Neural progenitor cell (in vitro differentiated cells): Measurements from ENCODE around the gene NLRP6. TPM values are rescaled to one million over a fixed set of nuclear protein-coding genes. Genes with fewer than 3 reads are reported as not detected.
"Not testable (repeated sequence)": the region's sequence is repeated elsewhere in the genome, so short reads cannot be mapped to it uniquely, and the experiment has no call there.

Source experiments
- DNase-seq: peaks from one replicate; pipeline ENCODE4 v3.0.0-alpha.2; 2016; ENCODE audit warnings: low spot score
- H2AFZ ChIP-seq: fragments of 200-600 bp; sonication (generic); replicated peaks from 2 replicates; pipeline ENCODE4 v1.6.1; 2016; ENCODE audit warnings: antibody characterized with exemption
- H3F3A ChIP-seq: fragments of 200-600 bp; sonication (generic); 2 replicates; pipeline ENCODE4 v1.6.1; 2016; ENCODE audit warnings: antibody characterized with exemption, low read depth
- H3K27ac ChIP-seq: fragments of 200-600 bp; sonication (generic); 2 replicates; pipeline ENCODE4 v1.5.1; 2016; ENCODE audit warnings: mild to moderate bottlenecking
- H3K27me3 ChIP-seq: fragments of 200-600 bp; sonication (generic); 2 replicates; pipeline ENCODE4 v1.6.1; 2016; ENCODE audit warnings: mild to moderate bottlenecking, moderate library complexity
- H3K36me3 ChIP-seq: fragments of 200-600 bp; sonication (generic); 2 replicates; pipeline ENCODE4 v1.5.1; 2016
- H3K4me1 ChIP-seq: fragments of 200-600 bp; sonication (generic); 2 replicates; pipeline ENCODE4 v1.6.1; 2016; ENCODE audit warnings: mixed run types
- H3K4me2 ChIP-seq: fragments of 200-600 bp; sonication (generic); 2 replicates; pipeline ENCODE4 v1.6.1; 2016
- H3K4me3 ChIP-seq: fragments of 200-600 bp; sonication (generic); 2 replicates; pipeline ENCODE4 v1.5.1; 2016
- H3K79me2 ChIP-seq: fragments of 200-600 bp; sonication (generic); 2 replicates; pipeline ENCODE4 v1.6.1; 2016; ENCODE audit warnings: low read depth
- H3K9ac ChIP-seq: fragments of 200-600 bp; sonication (generic); 2 replicates; pipeline ENCODE4 v1.6.1; 2016
- H3K9me3 ChIP-seq: fragments of 200-600 bp; sonication (generic); 2 replicates; pipeline ENCODE4 v1.5.1; 2016; ENCODE audit warnings: low read depth
- H4K20me1 ChIP-seq: fragments of 200-600 bp; sonication (generic); 2 replicates; pipeline ENCODE4 v1.6.1; 2016; ENCODE audit warnings: low read depth
- H3K27ac Mint-ChIP-seq: 3 replicates; pipeline ENCODE4 v1.8.0; 2021; ENCODE audit warnings: mixed read lengths
- H3K27me3 Mint-ChIP-seq: 2 replicates; pipeline ENCODE4 v1.8.0; 2022; ENCODE audit warnings: low read depth, mild to moderate bottlenecking, inconsistent platforms, moderate library complexity, mixed read lengths; ENCODE audit not compliant: insufficient read depth
- H3K36me3 Mint-ChIP-seq: 3 replicates; pipeline ENCODE4 v1.8.0; 2021; ENCODE audit warnings: mixed read lengths
- H3K4me1 Mint-ChIP-seq: 3 replicates; pipeline ENCODE4 v1.8.0; 2021; ENCODE audit warnings: mixed read lengths
- H3K4me3 Mint-ChIP-seq: 3 replicates; pipeline ENCODE4 v1.8.0; 2021; ENCODE audit warnings: mild to moderate bottlenecking, moderate library complexity, mixed read lengths
- H3K9me3 Mint-ChIP-seq: 3 replicates; pipeline ENCODE4 v1.8.0; 2020; ENCODE audit warnings: mixed read lengths
- CTCF ChIP-seq: fragments of 200-600 bp; sonication (generic); IDR thresholded peaks from 2 replicates; pipeline ENCODE4 v1.5.1; 2017; ENCODE audit warnings: antibody characterized with exemption, mild to moderate bottlenecking
- EZH2 ChIP-seq: fragments of 200-600 bp; sonication (generic); IDR thresholded peaks from 2 replicates; pipeline ENCODE4 v1.6.1; 2017; ENCODE audit warnings: antibody characterized with exemption, mild to moderate bottlenecking, moderate library complexity
- EZH2phosphoT487 ChIP-seq: fragments of 200-600 bp; sonication (generic); IDR thresholded peaks from 2 replicates; pipeline ENCODE4 v1.6.1; 2017; ENCODE audit warnings: antibody characterized with exemption
- total RNA-seq: library from RNA; depleted of rRNA; stranded (reverse); fragments of >200 nt; gene quantifications from 2 replicates; pipeline ENCODE4 v1.2.3, GENCODE V29; 2015; ENCODE audit warnings: low replicate concordance

NLRP6 gene
- total RNA-seq, 1 donor from 2014 or later, result not detected

- H3K4me1 ChIP-seq, result peaks cover 35% of the 10 kb centered on the region
- Mint-ChIP-seq H3K9me3 (peaks cover 12% of the 10 kb centered on the region), H3K27ac (peak overlapping the region; percentile 66), H3K36me3 (no peaks in the 10 kb centered on the region), H3K4me1 (peaks cover 43% of the 10 kb centered on the region), H3K27me3 (peaks cover 5% of the 10 kb centered on the region), H3K4me3 (peak overlapping the region; percentile 67)
- no peak overlapping the region for H3K4me3 ChIP-seq
- H2AFZ ChIP-seq, result no peak overlapping the region
- no peaks in the 10 kb centered on the region for H4K20me1 ChIP-seq
- H3F3A ChIP-seq, result peaks cover 40% of the 10 kb centered on the region
- no peak for TF ChIP-seq EZH2phosphoT487
- no peak for TF ChIP-seq EZH2
- TF ChIP-seq CTCF, result no peak
- H3K9me3 ChIP-seq, result no peaks in the 10 kb centered on the region
- H3K9ac ChIP-seq, result no peak overlapping the region
- peak overlapping the region; percentile 63 for H3K4me2 ChIP-seq
- DNase-seq, result no peak
- peak overlapping the region; percentile 6 for H3K27ac ChIP-seq
- H3K27me3 ChIP-seq, result peaks cover 5% of the 10 kb centered on the region
- peaks cover 3% of the 10 kb centered on the region for H3K79me2 ChIP-seq
- no peaks in the 10 kb centered on the region for H3K36me3 ChIP-seq
Measured at GRCh38 chr11:306645-307371, 28.6 kb downstream of the NLRP6 start.

- peak within 1 kb of the TSS; percentile 92 for H3K4me3 Mint-ChIP-seq
- DNase-seq, result peak; percentile 86
- not testable (repeated sequence) for H3K9ac ChIP-seq, H3K79me2 ChIP-seq, H2AFZ ChIP-seq, H3K27me3 Mint-ChIP-seq, H3K9me3 Mint-ChIP-seq, H3K36me3 ChIP-seq, H3K36me3 Mint-ChIP-seq, H3K9me3 ChIP-seq, H4K20me1 ChIP-seq
- H3K4me1 Mint-ChIP-seq, result peaks cover 54% of the 10 kb centered on the region
- Histone ChIP-seq H3K4me3 (peak within 1 kb of the TSS; percentile 41), H3K4me2 (peak within 1 kb of the TSS; percentile 74), H3K27ac (peak within 1 kb of the TSS; percentile 6), H3F3A (peaks cover 52% of the 10 kb centered on the region), H3K4me1 (peaks cover 46% of the 10 kb centered on the region), H3K27me3 (peaks cover 10% of the 10 kb centered on the region)
- H3K27ac Mint-ChIP-seq, result peak within 1 kb of the TSS; percentile 97
Measured at GRCh38 chr11:307766-308708, 29.8 kb downstream of the NLRP6 start, which contains the start of gene IFITM2. TSS of gene IFITM2 (plus strand) at chr11:307816. CDS start at chr11:308193, 377 bp downstream.

- not testable (repeated sequence) for H3K9ac ChIP-seq, H3K79me2 ChIP-seq
Measured at GRCh38 chr11:308740-309665, 30.8 kb downstream of the NLRP6 start.

GRCh38 chr11:309979-310572, 31.9 kb downstream of the NLRP6 start:
- not testable (repeated sequence) for H4K20me1 ChIP-seq, H3K27me3 Mint-ChIP-seq, DNase-seq, H3K9me3 Mint-ChIP-seq, H3K9ac ChIP-seq, H3K9me3 ChIP-seq, H3K36me3 ChIP-seq, H3K27ac Mint-ChIP-seq, H3K36me3 Mint-ChIP-seq, H3K79me2 ChIP-seq, H3K27ac ChIP-seq, H2AFZ ChIP-seq
- Histone ChIP-seq H3K4me2 (peak overlapping the region; percentile 74), H3K27me3 (peaks cover 19% of the 10 kb centered on the region), H3K4me1 (peaks cover 58% of the 10 kb centered on the region), H3F3A (peaks cover 60% of the 10 kb centered on the region), H3K4me3 (peak overlapping the region; percentile 27)
- Mint-ChIP-seq H3K4me3 (peak overlapping the region; percentile 92), H3K4me1 (peaks cover 67% of the 10 kb centered on the region)

More at GRCh38 chr11:308740-309665, 30.8 kb downstream of the NLRP6 start:
- Mint-ChIP-seq H3K4me3 (peak overlapping the region; percentile 92), H3K4me1 (peaks cover 63% of the 10 kb centered on the region), H3K27ac (peak overlapping the region; percentile 13)
- Histone ChIP-seq H3K4me1 (peaks cover 55% of the 10 kb centered on the region), H3K4me2 (peak overlapping the region; percentile 74), H3K27me3 (peaks cover 10% of the 10 kb centered on the region), H3K4me3 (peak overlapping the region; percentile 41), H3F3A (peaks cover 57% of the 10 kb centered on the region)
- H2AFZ ChIP-seq, H3K27me3 Mint-ChIP-seq, H3K36me3 ChIP-seq, H4K20me1 ChIP-seq, DNase-seq, H3K9me3 Mint-ChIP-seq, H3K27ac ChIP-seq, H3K9me3 ChIP-seq, H3K36me3 Mint-ChIP-seq: not testable (repeated sequence)

GRCh38 chr11:311013-311748, 33.0 kb downstream of the NLRP6 start:
- peaks cover 49% of the 10 kb centered on the region for H3F3A ChIP-seq
- peak overlapping the region; percentile 69 for H3K4me2 ChIP-seq
- H3K27ac Mint-ChIP-seq, H3K9me3 ChIP-seq, H3K27me3 Mint-ChIP-seq, H3K36me3 Mint-ChIP-seq, DNase-seq, H3K9me3 Mint-ChIP-seq, H4K20me1 ChIP-seq, H2AFZ ChIP-seq, H3K36me3 ChIP-seq, H3K79me2 ChIP-seq, H3K27ac ChIP-seq, H3K9ac ChIP-seq: not testable (repeated sequence)
- Mint-ChIP-seq H3K4me3 (peak overlapping the region; percentile 74), H3K4me1 (peaks cover 56% of the 10 kb centered on the region)
- peaks cover 58% of the 10 kb centered on the region for H3K4me1 ChIP-seq
- H3K27me3 ChIP-seq, result peaks cover 30% of the 10 kb centered on the region
- H3K4me3 ChIP-seq, result peak overlapping the region; percentile 30
